ENCODE results near the gene HOXC13. TPM values are rescaled to one million over a fixed set of nuclear protein-coding genes. Genes with fewer than 3 reads are reported as not detected.

HOXC13 gene
- total RNA-seq, 2 experiments from 2014 or later, result not detected

DNA sequence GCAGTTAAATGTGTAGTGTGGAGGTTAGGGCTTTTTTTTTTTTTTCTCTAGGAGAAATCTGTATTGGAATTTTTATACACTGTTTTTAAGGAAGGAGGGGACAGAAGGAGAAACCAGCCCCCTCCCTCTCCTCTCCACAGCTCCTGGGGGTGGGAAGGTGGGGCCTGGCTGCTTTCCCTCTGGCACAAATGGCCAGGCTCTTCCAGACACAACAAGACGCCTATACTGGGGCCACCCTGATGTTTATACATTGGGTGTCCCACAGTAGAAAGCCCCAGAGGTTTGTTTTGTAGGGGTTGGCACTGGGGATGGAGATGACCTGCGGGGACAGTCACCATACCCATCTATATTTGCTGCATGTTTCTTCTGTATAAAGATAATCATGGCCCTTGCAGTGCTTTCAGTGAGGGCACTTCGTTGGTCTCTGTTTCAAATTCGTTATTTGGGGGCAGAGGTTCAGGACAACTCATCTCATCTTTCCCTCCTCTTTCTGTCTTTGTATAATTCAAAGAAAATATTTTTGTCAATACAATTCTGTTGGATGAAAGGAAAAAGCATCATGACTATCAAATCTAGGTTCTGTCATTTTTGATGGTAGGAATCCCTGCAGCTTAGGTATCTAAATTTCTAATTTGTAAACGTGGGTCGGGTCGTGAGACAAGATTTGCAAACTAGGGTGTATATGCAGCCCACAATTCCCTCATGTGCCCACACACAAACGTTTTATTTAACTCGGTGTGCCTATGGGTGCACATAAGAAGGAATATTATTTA is 38.4 kb downstream of the HOXC13 start:
- peaks cover 96% of the 10 kb centered on the region for H3K27me3 Mint-ChIP-seq
- peaks cover 9% of the 10 kb centered on the region for H3K9me3 Mint-ChIP-seq
- no peak overlapping the region for H3K4me3 Mint-ChIP-seq
- DNase-seq, result no peak
- H3K27ac Mint-ChIP-seq, result no peak overlapping the region
- H3K36me3 Mint-ChIP-seq, result peaks cover 6% of the 10 kb centered on the region
- H3K4me1 Mint-ChIP-seq, result peaks cover 22% of the 10 kb centered on the region

GRCh38 chr12:53977596-53978445 is 39.2 kb downstream of the HOXC13 start:
- Mint-ChIP-seq H3K36me3 (peaks cover 6% of the 10 kb centered on the region), H3K9me3 (peaks cover 8% of the 10 kb centered on the region), H3K27ac (no peak overlapping the region), H3K27me3 (peaks cover 96% of the 10 kb centered on the region), H3K4me3 (no peak overlapping the region), H3K4me1 (peaks cover 22% of the 10 kb centered on the region)
- no peak for DNase-seq

DNA sequence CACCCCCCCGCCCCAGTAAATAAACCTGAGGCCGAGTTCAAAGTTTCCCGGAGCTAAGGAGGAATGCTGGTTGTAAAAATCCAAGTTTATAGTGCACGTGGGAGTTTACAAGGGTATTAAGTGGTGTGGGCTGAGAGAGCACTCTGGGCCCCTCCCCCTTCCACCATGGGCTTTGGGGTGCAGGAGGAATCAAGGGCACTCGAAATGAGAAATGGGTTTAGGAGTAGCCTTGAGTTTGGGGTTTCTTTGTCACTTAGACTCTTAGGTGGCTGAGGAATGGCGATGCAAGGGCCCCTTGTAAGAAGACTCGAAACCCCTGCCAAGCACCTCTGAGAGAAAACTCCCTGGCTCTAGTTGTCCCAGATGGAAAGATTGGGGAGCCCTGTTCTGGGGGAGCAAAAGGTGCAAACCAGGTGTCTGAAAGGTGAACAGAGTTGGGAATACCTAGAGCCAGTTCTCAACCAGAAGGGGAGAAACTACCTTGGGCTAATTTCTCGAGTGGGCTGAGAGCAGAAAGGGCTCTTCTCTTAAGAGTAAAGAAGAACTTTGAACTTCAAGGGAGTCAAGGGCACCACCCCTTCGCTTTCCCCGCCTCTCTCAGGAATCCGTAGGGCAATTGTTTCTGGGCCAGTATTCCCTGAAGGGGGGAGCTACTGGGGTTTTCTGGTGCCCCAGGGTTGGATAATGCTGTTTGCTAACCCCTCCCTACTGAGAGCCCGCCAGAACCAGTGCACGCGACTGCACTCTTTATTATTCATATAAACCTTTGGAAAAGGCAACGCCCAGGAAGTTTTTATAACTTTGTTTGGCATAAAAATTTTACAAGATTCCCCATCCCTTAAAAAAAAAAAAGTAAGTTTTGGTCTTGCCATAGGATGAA is 40.1 kb downstream of the HOXC13 start:
- Mint-ChIP-seq H3K4me1 (peaks cover 15% of the 10 kb centered on the region), H3K36me3 (no peaks in the 10 kb centered on the region), H3K27me3 (peaks cover 98% of the 10 kb centered on the region), H3K27ac (no peak overlapping the region), H3K4me3 (no peak overlapping the region), H3K9me3 (peaks cover 3% of the 10 kb centered on the region)
- DNase-seq, result no peak

DNA sequence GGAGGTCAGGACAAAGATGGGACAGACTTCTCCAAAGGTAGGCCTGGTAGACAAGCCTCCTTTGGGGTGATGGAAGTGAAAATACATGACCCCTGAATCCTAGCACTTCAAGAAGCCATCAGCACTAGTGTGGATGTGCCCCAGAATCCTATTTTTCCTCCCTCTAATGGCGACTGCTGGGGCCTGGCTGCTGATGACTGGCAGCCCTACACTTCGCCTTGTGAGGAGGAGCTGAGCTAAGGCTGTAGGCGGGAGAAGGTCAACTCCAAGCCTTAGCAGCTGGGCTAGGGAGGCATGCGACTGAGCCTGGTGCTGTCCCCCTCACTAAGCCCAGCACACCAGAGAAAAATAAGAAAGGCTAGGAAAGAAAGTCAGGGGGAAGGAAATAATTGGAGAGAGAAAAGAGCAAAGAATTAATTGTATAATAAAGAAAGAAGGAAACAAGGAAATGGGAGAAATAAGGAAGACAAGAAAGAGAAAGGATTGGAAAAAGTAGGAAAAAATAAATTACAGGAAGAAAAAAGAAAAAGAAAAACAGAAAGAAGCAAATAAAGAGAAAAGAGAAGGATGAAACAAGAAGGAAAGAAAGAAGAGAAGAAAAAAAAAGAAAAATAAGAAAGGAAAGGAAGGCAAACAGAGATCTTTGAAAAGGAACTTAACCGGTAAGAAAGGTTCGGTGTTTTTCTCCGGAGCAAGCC is 41.6 kb downstream of the HOXC13 start:
- Mint-ChIP-seq H3K27me3 (peaks cover 97% of the 10 kb centered on the region), H3K9me3 (peaks cover 3% of the 10 kb centered on the region), H3K4me3 (no peak overlapping the region), H3K36me3 (no peaks in the 10 kb centered on the region), H3K27ac (no peak overlapping the region), H3K4me1 (peaks cover 17% of the 10 kb centered on the region)
- no peak for DNase-seq

GRCh38 chr12:53980802-53981496 is 42.3 kb downstream of the HOXC13 start:
- no peak overlapping the region for H3K27ac Mint-ChIP-seq
- H3K36me3 Mint-ChIP-seq, result no peaks in the 10 kb centered on the region

DNA sequence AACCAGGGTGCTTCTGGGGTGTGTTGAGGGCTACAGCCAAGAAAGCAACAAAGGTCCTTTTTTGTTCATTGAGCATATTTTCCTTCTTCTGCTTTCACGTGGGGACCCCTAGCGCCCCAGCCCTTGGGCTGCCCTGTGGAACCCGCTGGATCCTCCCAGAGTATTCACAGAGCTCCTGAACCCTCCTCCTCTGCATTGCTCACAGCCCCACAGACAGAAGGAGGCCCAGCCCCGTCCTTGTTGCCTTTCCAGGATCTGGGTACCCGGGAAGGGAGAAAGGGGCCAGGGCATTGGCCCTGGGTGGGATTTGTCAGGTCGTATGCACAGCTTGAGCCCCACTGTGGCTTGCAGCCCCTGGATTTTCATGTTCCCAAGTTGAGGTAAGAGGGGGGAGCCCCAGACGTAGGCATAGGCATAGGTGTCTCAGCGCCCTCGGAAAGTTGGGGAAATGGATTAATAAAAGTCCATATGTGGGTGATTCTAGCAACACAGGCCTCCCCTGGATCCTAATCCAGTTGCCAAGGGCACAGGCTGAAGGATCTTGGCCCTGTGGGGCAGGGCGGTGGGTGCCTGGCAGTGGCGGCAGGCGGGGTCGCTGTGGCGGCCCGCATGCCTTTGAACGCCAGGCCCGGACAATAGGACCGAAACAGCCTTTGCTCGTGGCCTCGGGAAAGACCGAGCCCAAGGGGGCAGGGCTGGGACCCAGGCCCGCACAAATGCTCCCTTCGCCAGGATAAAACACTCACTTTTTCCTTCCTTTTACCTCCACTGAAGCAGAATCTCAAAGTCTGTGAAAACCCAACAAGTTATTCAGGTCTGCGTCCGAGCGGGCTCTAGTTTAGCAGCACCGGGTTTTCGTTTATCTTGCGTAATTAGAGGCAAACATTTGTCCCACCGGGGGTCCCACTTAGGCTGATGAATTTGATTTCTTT is 43.3 kb downstream of the HOXC13 start:
- Mint-ChIP-seq H3K27ac (no peak overlapping the region), H3K9me3 (no peaks in the 10 kb centered on the region), H3K4me3 (no peak overlapping the region), H3K27me3 (peaks cover 97% of the 10 kb centered on the region), H3K36me3 (no peaks in the 10 kb centered on the region), H3K4me1 (peaks cover 20% of the 10 kb centered on the region)
- no peak for DNase-seq

More at GRCh38 chr12:53980802-53981496, 42.3 kb downstream of the HOXC13 start:
- Mint-ChIP-seq H3K4me1 (peaks cover 17% of the 10 kb centered on the region), H3K27me3 (peaks cover 97% of the 10 kb centered on the region), H3K9me3 (no peaks in the 10 kb centered on the region), H3K4me3 (no peak overlapping the region)
- DNase-seq, result no peak

DNA sequence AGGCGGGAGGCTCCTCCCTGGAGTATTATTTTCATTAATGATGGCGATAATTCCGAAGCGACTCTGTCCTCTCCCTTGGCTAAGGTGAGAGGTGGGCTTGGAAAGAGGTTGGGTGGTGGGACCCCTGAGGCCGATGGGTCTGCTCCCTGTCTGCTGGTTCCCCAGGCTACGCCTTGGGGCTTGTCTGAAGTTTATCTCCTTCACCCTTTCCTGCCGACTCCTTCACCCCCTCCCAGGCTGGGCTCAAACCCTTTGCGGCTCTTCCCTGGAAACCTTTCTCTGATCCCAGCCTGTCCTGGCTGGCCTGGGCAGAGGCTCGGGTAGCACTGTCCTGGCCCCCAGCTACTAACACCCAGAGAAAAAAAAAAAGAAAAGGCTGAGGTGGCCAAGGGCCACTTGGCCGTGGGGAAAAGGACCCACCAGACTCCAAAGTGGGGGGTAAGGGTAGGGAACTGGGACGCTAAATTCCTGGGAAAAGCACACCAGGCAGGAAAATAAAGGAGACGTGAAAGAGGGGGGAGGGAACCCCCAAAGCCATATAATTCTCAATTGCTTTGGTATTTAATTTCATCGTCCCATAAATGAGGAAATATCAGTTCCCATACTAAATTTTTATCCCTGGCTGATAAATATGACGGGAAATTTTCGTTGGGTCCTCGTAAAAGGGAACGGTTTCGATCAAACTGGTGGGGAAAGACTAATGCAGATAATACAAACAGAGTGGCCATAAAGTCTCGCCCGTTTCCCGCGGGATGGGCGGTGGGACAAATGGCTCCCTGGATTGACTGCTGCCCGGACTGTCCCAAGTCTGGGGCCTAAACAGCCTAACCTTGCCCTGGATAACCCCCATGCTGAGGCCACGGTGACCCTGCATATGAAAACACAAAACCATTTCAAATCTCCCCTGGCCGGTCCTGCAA is 44.3 kb downstream of the HOXC13 start:
- H3K9me3 Mint-ChIP-seq, result no peaks in the 10 kb centered on the region
- H3K27me3 Mint-ChIP-seq, result peaks cover 97% of the 10 kb centered on the region
- no peak overlapping the region for H3K27ac Mint-ChIP-seq
- no peaks in the 10 kb centered on the region for H3K36me3 Mint-ChIP-seq
- DNase-seq, result no peak
- no peak overlapping the region for H3K4me3 Mint-ChIP-seq
- H3K4me1 Mint-ChIP-seq, result peaks cover 19% of the 10 kb centered on the region

DNA sequence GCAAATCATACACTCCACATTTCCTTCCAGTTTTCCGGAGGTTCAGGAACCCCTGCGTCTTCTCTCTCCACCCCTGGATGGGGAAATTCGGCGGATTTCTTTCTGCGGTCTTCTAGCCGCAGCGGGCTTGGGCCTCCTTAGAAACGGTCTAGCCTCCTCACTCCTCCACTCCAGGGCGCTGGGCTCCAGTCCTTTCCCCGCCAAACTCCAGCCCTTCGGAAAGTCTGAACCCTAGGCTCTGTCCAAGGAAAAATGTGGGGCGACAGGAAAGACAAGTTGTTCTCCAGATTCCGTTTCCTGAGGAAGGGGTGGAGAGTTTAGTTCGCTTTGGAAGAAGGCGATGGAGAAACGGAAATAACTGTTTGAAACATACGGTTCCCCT is 44.9 kb downstream of the HOXC13 start:
- Mint-ChIP-seq H3K4me1 (peaks cover 16% of the 10 kb centered on the region), H3K9me3 (no peaks in the 10 kb centered on the region)

GRCh38 chr12:53983950-53984572 is 45.4 kb downstream of the HOXC13 start:
- Mint-ChIP-seq H3K27ac (no peak overlapping the region), H3K4me3 (no peak overlapping the region)

More for the DNA sequence above, 44.9 kb downstream of the HOXC13 start:
- no peak for DNase-seq
- H3K4me3 Mint-ChIP-seq, result no peak overlapping the region
- H3K27me3 Mint-ChIP-seq, result peaks cover 97% of the 10 kb centered on the region
- no peak overlapping the region for H3K27ac Mint-ChIP-seq
- no peaks in the 10 kb centered on the region for H3K36me3 Mint-ChIP-seq

GRCh38 chr12:53984901-53985691 is 46.5 kb downstream of the HOXC13 start, which contains the start of gene HOXC10:
Gene HOXC10 (plus strand): TSS chr12:53985146. CDS start chr12:53985260, 114 bp downstream.
- Mint-ChIP-seq H3K9me3 (no peaks in the 10 kb centered on the region), H3K4me3 (peak within 1 kb of the TSS; percentile 25), H3K4me1 (peaks cover 27% of the 10 kb centered on the region), H3K36me3 (no peaks in the 10 kb centered on the region), H3K27ac (no peak within 1 kb of the TSS), H3K27me3 (peaks cover 97% of the 10 kb centered on the region)
- peak; percentile 84 for DNase-seq

More at GRCh38 chr12:53983950-53984572, 45.4 kb downstream of the HOXC13 start:
- H3K4me1 Mint-ChIP-seq, result peaks cover 18% of the 10 kb centered on the region
- H3K27me3 Mint-ChIP-seq, result peaks cover 97% of the 10 kb centered on the region
- DNase-seq, result no peak
- no peaks in the 10 kb centered on the region for H3K36me3 Mint-ChIP-seq
- no peaks in the 10 kb centered on the region for H3K9me3 Mint-ChIP-seq

DNA sequence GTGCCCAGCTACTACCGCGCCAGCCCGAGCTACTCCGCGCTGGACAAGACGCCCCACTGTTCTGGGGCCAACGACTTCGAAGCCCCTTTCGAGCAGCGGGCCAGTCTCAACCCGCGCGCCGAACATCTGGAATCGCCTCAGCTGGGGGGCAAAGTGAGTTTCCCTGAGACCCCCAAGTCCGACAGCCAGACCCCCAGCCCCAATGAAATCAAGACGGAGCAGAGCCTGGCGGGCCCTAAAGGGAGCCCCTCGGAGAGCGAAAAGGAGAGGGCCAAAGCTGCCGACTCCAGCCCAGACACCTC is 47.0 kb downstream of the HOXC13 start:
- Mint-ChIP-seq H3K9me3 (no peaks in the 10 kb centered on the region), H3K27ac (no peak overlapping the region), H3K27me3 (peaks cover 97% of the 10 kb centered on the region), H3K36me3 (no peaks in the 10 kb centered on the region), H3K4me3 (peak overlapping the region; percentile 4), H3K4me1 (peaks cover 29% of the 10 kb centered on the region)
- DNase-seq, result no peak
